ENCODE data around the gene OPCML. TPM values are rescaled to one million over a fixed set of nuclear protein-coding genes. Genes with fewer than 3 reads are reported as not detected.

The OPCML gene
- total RNA-seq, 1 donor from 2014 or later: not detected

DNA sequence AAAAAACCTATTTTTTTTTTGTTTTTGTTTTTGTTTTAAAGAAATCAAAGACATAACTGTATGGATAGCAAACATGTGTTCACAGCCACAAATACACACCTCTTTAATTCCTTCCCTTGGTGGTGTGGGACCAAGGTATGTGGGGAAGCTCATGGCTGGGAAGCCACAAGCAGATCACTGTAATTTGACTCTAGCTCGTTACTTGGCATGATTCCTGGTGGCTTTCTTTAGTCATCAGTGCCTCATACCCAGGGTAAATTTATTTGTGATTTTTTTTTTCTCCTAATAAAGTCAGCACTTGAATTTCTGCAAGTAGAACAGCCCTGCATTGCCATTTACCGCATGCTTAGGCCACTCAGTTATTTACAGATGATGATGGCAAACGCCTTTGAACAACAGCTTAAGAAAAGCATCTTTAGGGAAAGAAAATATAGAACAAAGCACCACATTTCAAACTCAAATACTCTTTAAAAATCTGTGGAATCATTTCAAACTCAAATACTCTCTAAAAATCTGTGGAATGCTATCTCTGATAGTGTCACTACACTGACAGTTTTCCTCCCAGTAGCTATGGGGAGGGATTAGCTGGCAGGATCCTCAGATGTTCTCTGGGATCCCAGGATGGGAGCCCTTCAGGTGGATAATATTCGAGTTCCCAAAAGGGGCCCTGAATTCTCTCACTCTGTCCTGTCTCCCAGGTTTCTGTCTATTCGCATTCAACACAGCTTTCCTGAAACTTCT is 687.2 kb downstream of the OPCML start:
- no peaks in the 10 kb centered on the region for H3K9me3 ChIP-seq
- DNase-seq (ENCODE audit: low spot score in 2 of 2): no peak
- intact Hi-C loops (cut with DNase I): no loop called here
- TF ChIP-seq, protein P1, sequence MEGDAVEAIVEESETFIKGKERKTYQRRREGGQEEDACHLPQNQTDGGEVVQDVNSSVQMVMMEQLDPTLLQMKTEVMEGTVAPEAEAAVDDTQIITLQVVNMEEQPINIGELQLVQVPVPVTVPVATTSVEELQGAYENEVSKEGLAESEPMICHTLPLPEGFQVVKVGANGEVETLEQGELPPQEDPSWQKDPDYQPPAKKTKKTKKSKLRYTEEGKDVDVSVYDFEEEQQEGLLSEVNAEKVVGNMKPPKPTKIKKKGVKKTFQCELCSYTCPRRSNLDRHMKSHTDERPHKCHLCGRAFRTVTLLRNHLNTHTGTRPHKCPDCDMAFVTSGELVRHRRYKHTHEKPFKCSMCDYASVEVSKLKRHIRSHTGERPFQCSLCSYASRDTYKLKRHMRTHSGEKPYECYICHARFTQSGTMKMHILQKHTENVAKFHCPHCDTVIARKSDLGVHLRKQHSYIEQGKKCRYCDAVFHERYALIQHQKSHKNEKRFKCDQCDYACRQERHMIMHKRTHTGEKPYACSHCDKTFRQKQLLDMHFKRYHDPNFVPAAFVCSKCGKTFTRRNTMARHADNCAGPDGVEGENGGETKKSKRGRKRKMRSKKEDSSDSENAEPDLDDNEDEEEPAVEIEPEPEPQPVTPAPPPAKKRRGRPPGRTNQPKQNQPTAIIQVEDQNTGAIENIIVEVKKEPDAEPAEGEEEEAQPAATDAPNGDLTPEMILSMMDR (IDR thresholded peaks at IDR 0.05): no peak
- no peaks in the 10 kb centered on the region for H3K36me3 ChIP-seq
- H3K4me1 ChIP-seq: no peaks in the 10 kb centered on the region
- no peaks in the 10 kb centered on the region for H3K27me3 ChIP-seq
- H3K4me3 ChIP-seq: no peak overlapping the region
- H3K27ac ChIP-seq: no peak overlapping the region

DNA sequence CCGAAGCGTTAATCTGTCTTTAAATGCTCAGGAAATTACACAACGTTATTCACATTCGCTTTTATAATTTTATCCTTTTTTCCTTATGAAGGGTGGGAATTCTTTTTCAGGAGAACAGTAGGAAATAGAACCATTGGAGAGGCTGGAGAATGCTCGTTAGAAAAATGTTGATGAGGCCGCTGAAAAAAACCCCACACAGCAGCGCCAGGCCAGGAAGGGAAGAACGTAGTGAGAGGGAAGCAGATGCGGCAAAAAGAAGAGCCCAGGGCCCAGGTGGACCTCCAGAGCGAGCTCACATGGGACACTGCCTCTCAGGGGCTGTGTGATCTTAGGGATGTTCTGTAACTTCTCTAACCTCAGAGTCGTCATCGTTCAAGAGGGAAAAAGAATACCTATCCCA is 691.6 kb downstream of the OPCML start:
- no peaks in the 10 kb centered on the region for H3K4me1 ChIP-seq
- H3K9me3 ChIP-seq: no peaks in the 10 kb centered on the region
- TF ChIP-seq, protein P1 (IDR thresholded peaks at IDR 0.05): no peak
- no peak for DNase-seq (ENCODE audit: low spot score in 2 of 2)
- H3K36me3 ChIP-seq: no peaks in the 10 kb centered on the region
- no peak overlapping the region for H3K4me3 ChIP-seq
- intact Hi-C loops (cut with DNase I): no loop called here
- no peak overlapping the region for H3K27ac ChIP-seq
- no peaks in the 10 kb centered on the region for H3K27me3 ChIP-seq

DNA sequence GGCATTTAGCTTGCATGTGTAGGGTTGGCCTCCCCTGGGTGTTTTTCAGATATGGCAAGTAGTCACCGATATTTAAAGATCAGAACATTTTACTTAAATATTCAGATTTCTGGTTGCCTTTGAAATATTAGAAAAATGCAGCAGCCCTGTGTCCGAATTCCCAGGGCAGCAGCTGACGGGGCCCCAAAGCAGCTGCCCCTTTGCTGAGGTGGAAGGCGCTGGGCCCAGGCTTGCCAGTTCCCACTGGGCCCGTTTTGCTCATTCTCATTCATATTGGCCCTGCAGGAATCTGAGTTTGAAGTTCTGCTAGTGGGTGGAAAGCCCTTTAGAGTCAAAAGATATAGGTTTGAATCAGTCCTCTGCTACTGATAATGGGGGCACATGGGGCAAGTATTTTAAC is 692.1 kb downstream of the OPCML start:
- H3K4me1 ChIP-seq: no peaks in the 10 kb centered on the region
- intact Hi-C loops (cut with DNase I): no loop called here
- H3K27me3 ChIP-seq: no peaks in the 10 kb centered on the region
- no peaks in the 10 kb centered on the region for H3K9me3 ChIP-seq
- DNase-seq (ENCODE audit: low spot score in 2 of 2): no peak
- no peaks in the 10 kb centered on the region for H3K36me3 ChIP-seq
- H3K4me3 ChIP-seq: no peak overlapping the region
- TF ChIP-seq, protein P1 (IDR thresholded peaks at IDR 0.05): no peak
- no peak overlapping the region for H3K27ac ChIP-seq

DNA sequence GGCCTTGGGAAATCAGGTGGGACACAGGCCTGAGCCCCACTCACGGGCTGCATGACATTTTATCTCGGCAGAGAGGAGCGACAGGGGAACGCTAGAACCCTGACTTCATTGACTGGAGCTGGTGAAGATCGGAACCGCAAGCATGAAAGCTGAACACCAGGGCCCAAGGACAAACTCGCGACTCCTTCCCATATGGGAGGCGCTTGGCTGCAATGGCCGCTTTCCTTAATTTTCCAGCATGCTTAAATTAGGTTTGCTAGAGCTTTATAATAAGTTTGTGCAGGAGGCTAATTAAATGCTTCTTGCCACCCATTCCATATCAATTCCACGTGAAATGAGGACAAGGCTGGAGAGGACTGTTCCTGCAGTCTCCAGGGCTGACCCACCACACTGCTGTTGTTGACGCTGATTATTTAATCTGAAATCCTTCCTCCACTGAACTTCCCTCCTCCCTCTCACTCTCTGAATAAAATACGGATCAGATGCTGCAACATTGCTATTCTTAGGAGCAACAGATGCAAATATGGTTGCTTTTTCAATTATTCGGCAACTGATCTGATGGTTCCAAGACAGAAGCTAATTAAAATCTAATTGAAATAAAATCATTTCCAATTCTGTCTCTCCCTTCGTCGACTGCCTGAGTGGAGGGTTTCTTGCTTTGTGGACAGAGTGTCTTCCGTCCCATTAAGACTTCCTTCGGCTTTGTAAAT is 692.9 kb downstream of the OPCML start:
- intact Hi-C loops (cut with DNase I): no loop called here
- no peak overlapping the region for H3K4me3 ChIP-seq
- H3K9me3 ChIP-seq: no peaks in the 10 kb centered on the region
- no peaks in the 10 kb centered on the region for H3K27me3 ChIP-seq
- TF ChIP-seq, protein P1 (IDR thresholded peaks at IDR 0.05): no peak
- DNase-seq (ENCODE audit: low spot score in 2 of 2): no peak
- H3K4me1 ChIP-seq: no peaks in the 10 kb centered on the region
- no peaks in the 10 kb centered on the region for H3K36me3 ChIP-seq
- no peak overlapping the region for H3K27ac ChIP-seq

DNA sequence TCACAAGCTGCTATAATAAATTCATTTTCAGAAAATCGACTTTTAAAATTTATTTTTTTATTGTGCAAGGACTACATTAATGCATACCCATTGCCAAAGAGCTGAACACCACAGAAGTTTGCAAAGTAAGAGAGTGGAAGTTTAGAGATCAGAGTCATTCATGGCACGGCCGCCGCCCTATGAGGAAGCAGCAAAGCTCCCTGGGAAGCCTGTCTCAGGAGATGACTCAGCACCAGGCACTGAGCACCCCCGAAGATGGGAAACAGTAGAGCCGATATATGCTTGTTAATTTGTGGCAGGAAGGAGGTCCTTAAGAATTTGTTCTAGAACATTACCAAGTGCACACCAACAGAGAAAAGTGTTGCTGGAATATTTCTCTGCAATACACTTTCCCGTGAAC is 693.7 kb downstream of the OPCML start:
- Histone ChIP-seq H3K27ac (no peak overlapping the region), H3K4me1 (no peaks in the 10 kb centered on the region), H3K36me3 (no peaks in the 10 kb centered on the region), H3K27me3 (no peaks in the 10 kb centered on the region), H3K9me3 (no peaks in the 10 kb centered on the region), H3K4me3 (no peak overlapping the region)
- DNase-seq (ENCODE audit: low spot score in 2 of 2): no peak
- TF ChIP-seq, protein P1 (IDR thresholded peaks at IDR 0.05): no peak
- intact Hi-C loops (cut with DNase I): no loop called here
